HepG2 (cell line): ENCODE results near the gene DRAP1. TPM values are rescaled to one million over a fixed set of nuclear protein-coding genes. Genes with fewer than 3 reads are reported as not detected.

Experiments used
- ARID2 ChIP-seq: sonication (generic); formaldehyde crosslinking; IDR thresholded peaks from 2 replicates; pipeline ENCODE4 v1.8.1; 2022; ENCODE audit warnings: mild to moderate bottlenecking, missing genetic modification reagents, borderline replicate concordance
- BHLHE40 ChIP-seq: IDR thresholded peaks from 2 replicates; pipeline ENCODE4 v1.6.1; 2011; ENCODE audit warnings: low read length, improper control_type of control experiment
- BORCS8-MEF2B ChIP-seq: sonication (generic); formaldehyde crosslinking; IDR thresholded peaks from 2 replicates; pipeline ENCODE4 v1.8.0; 2022; ENCODE audit warnings: mild to moderate bottlenecking, missing genetic modification reagents
- CBFB ChIP-seq: sonication (generic); formaldehyde crosslinking; IDR thresholded peaks from 2 replicates; pipeline ENCODE4 v1.4.0; 2020; ENCODE audit warnings: missing genetic modification reagents
- ESRRA ChIP-seq: sonication (generic); formaldehyde crosslinking; IDR thresholded peaks from 2 replicates; pipeline ENCODE4 v1.5.1; 2020; ENCODE audit warnings: mild to moderate bottlenecking, low read depth, missing genetic modification reagents
- FOXK2 ChIP-seq: fragments of 450-650 bp; IDR thresholded peaks from 2 replicates; pipeline ENCODE4 v1.6.1; 2016
- JUND ChIP-seq: sonication (generic); formaldehyde crosslinking; IDR thresholded peaks from 2 replicates; pipeline ENCODE4 v1.8.0; 2022; ENCODE audit warnings: mild to moderate bottlenecking, missing genetic modification reagents
- KLF12 ChIP-seq: sonication (generic); formaldehyde crosslinking; IDR thresholded peaks from 2 replicates; pipeline ENCODE4 v1.4.0; 2020; ENCODE audit warnings: missing genetic modification reagents, borderline replicate concordance
- MED8 ChIP-seq: sonication (generic); formaldehyde crosslinking; IDR thresholded peaks from 2 replicates; pipeline ENCODE4 v1.8.1; 2023; ENCODE audit warnings: mild to moderate bottlenecking, missing genetic modification reagents; ENCODE audit not compliant: insufficient replicate concordance
- NAIF1 ChIP-seq: sonication (generic); formaldehyde crosslinking; IDR thresholded peaks from 2 replicates; pipeline ENCODE4 v1.5.0; 2020; ENCODE audit warnings: mild to moderate bottlenecking, missing genetic modification reagents, borderline replicate concordance
- PCBP2 ChIP-seq: fragments of 200-400 bp; formaldehyde crosslinking; optimal IDR thresholded peaks from 2 replicates; pipeline ENCODE3; 2018; ENCODE audit warnings: low read length, low read depth; ENCODE audit not compliant: poor library complexity, severe bottlenecking
- SP1 ChIP-seq, 2 experiments: fragments of 450-650 bp in 1 of 2; sonication (generic) in 1 of 2; formaldehyde crosslinking in 1 of 2; IDR thresholded peaks; 2 replicates each; pipeline versions ENCODE4 v1.4.0 to v1.6.1; 2016 to 2020; ENCODE audit warnings: missing genetic modification reagents in 1 of 2
- SRSF9 ChIP-seq: fragments of 200-400 bp; formaldehyde crosslinking; IDR thresholded peaks from 2 replicates; pipeline ENCODE4 v1.6.1; 2018; ENCODE audit warnings: borderline replicate concordance, mild to moderate bottlenecking, low read depth, low read length; ENCODE audit not compliant: insufficient read depth, poor library complexity, severe bottlenecking
- ZBTB20 ChIP-seq: sonication (generic); formaldehyde crosslinking; IDR thresholded peaks from 2 replicates; pipeline ENCODE4 v1.8.1; 2023; ENCODE audit warnings: missing genetic modification reagents, low read depth, mild to moderate bottlenecking, borderline replicate concordance
- ZNF225 ChIP-seq: sonication (generic); formaldehyde crosslinking; IDR thresholded peaks from 2 replicates; pipeline ENCODE4 v1.4.0; 2020; ENCODE audit warnings: mild to moderate bottlenecking, missing genetic modification reagents
- ZNF530 ChIP-seq: sonication (generic); formaldehyde crosslinking; IDR thresholded peaks from 2 replicates; pipeline ENCODE4 v1.5.0; 2020; ENCODE audit warnings: low read depth, mild to moderate bottlenecking, missing genetic modification reagents
- ZNF577 ChIP-seq: sonication (generic); formaldehyde crosslinking; IDR thresholded peaks from 2 replicates; pipeline ENCODE4 v1.4.0; 2020; ENCODE audit warnings: mild to moderate bottlenecking, low read depth, missing genetic modification reagents, borderline replicate concordance
- ZNF768 ChIP-seq: sonication (generic); formaldehyde crosslinking; IDR thresholded peaks from 2 replicates; pipeline ENCODE4 v1.4.0; 2020; ENCODE audit warnings: missing genetic modification reagents
- polyA plus RNA-seq, 8 experiments: library from polyadenylated mRNA; depleted of rRNA in 3 of 8; stranded (reverse) in 7 of 8; unstranded in 1 of 8; fragments of >200 nt; fragmentation: Illumina TruSeq in 4 of 8; extraction: Trizol in 4 of 8; gene quantifications; 2 replicates each; pipeline versions ENCODE4 v1.2.1 to v1.2.3, GENCODE V29; 2011 to 2016; ENCODE audit warnings: low read depth in 4 of 8, missing spikeins in 1 of 8, mixed read lengths in 1 of 8; ENCODE audit not compliant: insufficient read depth in 1 of 8
- total RNA-seq, 5 experiments: library from RNA; depleted of rRNA; stranded (reverse); fragments of >200 nt; fragmentation: Illumina TruSeq; extraction: Trizol; gene quantifications; 2 replicates each; pipeline ENCODE4 v1.2.3, GENCODE V29; 2016; ENCODE audit warnings: low read depth in 1 of 5
- TF ChIP-seq, protein P1 (sequence below): sonication (generic); formaldehyde crosslinking; IDR thresholded peaks from 2 replicates; pipeline ENCODE4 v1.9.0; 2022; ENCODE audit warnings: missing genetic modification reagents, mild to moderate bottlenecking, borderline replicate concordance
- TF ChIP-seq, protein P2 (sequence below): sonication (generic); formaldehyde crosslinking; IDR thresholded peaks from 2 replicates; pipeline ENCODE4 v1.5.1; 2020; ENCODE audit warnings: mild to moderate bottlenecking, moderate library complexity, missing genetic modification reagents
- TF ChIP-seq, protein P3 (sequence below): sonication (generic); formaldehyde crosslinking; IDR thresholded peaks from 2 replicates; pipeline ENCODE4 v1.4.0; 2020; ENCODE audit warnings: missing genetic modification reagents, mild to moderate bottlenecking, borderline replicate concordance

DRAP1 gene
- total and polyA plus RNA-seq, 2 of the 13 experiments (the other 11 are each of a cell fraction or from before 2014, with no cell fraction given): 46.8 to 52.3 TPM

DNA sequence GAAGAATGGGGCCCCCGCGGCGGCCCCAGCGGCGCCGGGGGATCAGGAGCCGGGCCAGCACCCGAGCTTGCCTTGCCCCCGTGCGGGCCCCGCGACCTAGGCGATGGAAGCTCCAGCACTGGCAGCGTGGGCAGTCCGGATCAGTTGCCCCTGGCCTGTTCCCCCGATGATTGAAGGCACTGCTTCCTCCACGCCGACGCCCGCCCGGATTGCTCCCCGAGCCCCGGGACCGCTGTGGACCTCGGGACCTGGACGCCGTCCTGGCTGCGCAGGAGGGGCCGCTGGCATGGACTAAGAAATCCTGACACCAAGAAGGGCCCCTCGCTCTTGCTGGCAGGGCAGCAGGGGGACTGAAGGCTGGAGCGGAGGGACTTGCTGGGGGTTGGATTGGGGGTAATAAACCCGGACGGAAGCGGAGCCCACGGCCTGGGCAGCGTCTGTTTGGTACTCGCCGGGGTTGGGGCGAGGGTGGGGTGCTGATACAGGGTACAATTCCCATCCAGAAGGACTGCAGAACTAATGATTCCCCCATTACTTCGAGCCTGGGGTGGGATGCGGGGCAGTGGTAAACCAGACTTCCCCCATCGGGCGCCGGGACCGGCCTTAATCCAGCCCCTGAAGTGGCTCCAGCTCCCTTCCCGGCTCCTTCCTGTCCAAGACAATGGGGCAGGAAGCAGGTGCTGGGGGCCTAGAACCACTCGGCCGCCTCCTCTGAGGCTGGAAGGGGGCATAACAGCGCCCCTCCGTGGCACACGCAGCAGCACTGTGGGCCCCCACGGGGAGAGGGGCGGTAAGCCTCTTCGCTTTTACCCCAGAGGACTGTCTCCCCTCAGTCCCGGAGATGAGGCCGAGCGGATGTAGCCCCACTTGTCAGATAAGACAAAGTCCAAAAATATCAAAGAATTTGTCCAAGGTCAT lies 27.7 kb upstream of the DRAP1 start (continued):
- TF ChIP-seq, protein P1, sequence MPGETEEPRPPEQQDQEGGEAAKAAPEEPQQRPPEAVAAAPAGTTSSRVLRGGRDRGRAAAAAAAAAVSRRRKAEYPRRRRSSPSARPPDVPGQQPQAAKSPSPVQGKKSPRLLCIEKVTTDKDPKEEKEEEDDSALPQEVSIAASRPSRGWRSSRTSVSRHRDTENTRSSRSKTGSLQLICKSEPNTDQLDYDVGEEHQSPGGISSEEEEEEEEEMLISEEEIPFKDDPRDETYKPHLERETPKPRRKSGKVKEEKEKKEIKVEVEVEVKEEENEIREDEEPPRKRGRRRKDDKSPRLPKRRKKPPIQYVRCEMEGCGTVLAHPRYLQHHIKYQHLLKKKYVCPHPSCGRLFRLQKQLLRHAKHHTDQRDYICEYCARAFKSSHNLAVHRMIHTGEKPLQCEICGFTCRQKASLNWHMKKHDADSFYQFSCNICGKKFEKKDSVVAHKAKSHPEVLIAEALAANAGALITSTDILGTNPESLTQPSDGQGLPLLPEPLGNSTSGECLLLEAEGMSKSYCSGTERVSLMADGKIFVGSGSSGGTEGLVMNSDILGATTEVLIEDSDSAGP (CRISPR knock-in tag): peak; percentile 32; the same call in 1 of the 2 replicates
- TF ChIP-seq SP1 (IDR thresholded peaks at IDR 0.05): no peak
- no peak for TF ChIP-seq SP1 (CRISPR knock-in tag; IDR thresholded peaks at IDR 0.05)
- TF ChIP-seq, protein P2, sequence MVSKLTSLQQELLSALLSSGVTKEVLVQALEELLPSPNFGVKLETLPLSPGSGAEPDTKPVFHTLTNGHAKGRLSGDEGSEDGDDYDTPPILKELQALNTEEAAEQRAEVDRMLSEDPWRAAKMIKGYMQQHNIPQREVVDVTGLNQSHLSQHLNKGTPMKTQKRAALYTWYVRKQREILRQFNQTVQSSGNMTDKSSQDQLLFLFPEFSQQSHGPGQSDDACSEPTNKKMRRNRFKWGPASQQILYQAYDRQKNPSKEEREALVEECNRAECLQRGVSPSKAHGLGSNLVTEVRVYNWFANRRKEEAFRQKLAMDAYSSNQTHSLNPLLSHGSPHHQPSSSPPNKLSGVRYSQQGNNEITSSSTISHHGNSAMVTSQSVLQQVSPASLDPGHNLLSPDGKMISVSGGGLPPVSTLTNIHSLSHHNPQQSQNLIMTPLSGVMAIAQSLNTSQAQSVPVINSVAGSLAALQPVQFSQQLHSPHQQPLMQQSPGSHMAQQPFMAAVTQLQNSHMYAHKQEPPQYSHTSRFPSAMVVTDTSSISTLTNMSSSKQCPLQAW: 0 out of 2 replicates have a peak, but pooled peaks have one; percentile 57
- TF ChIP-seq KLF12 (CRISPR knock-in tag): 0 out of 2 replicates have a peak, but pooled peaks have one; percentile 55
- TF ChIP-seq ZBTB20 (CRISPR knock-in tag): 0 out of 2 replicates have a peak, but pooled peaks have one; percentile 24
- no peak for TF ChIP-seq NAIF1 (CRISPR knock-in tag)
- no peak for TF ChIP-seq ZNF225 (CRISPR knock-in tag)
- TF ChIP-seq ESRRA (CRISPR knock-in tag): peak; percentile 80
- TF ChIP-seq PCBP2: no peak
- no peak for TF ChIP-seq SRSF9
- TF ChIP-seq BHLHE40: no peak
- no peak; the same call in 1 of the 2 replicates for TF ChIP-seq ZNF768 (CRISPR knock-in tag)
- TF ChIP-seq, protein P3, sequence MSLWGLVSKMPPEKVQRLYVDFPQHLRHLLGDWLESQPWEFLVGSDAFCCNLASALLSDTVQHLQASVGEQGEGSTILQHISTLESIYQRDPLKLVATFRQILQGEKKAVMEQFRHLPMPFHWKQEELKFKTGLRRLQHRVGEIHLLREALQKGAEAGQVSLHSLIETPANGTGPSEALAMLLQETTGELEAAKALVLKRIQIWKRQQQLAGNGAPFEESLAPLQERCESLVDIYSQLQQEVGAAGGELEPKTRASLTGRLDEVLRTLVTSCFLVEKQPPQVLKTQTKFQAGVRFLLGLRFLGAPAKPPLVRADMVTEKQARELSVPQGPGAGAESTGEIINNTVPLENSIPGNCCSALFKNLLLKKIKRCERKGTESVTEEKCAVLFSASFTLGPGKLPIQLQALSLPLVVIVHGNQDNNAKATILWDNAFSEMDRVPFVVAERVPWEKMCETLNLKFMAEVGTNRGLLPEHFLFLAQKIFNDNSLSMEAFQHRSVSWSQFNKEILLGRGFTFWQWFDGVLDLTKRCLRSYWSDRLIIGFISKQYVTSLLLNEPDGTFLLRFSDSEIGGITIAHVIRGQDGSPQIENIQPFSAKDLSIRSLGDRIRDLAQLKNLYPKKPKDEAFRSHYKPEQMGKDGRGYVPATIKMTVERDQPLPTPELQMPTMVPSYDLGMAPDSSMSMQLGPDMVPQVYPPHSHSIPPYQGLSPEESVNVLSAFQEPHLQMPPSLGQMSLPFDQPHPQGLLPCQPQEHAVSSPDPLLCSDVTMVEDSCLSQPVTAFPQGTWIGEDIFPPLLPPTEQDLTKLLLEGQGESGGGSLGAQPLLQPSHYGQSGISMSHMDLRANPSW (CRISPR knock-in tag): no peak
- TF ChIP-seq CBFB (CRISPR knock-in tag): peak; percentile 61; the same call in 1 of the 2 replicates
- TF ChIP-seq JUND (CRISPR knock-in tag): no peak
- no peak for TF ChIP-seq ZNF530 (CRISPR knock-in tag)
- no peak for TF ChIP-seq ZNF577
- no peak for TF ChIP-seq FOXK2
- no peak for TF ChIP-seq MED8
- no peak for TF ChIP-seq BORCS8-MEF2B
- no peak for TF ChIP-seq ARID2 (CRISPR knock-in tag)
